ENCODE results near the gene OR10H3.
"Not testable (repeated sequence)": the region's sequence is repeated elsewhere in the genome, so short reads cannot be mapped to it uniquely, and the experiment has no call there.

Gene OR10H3

DNA sequence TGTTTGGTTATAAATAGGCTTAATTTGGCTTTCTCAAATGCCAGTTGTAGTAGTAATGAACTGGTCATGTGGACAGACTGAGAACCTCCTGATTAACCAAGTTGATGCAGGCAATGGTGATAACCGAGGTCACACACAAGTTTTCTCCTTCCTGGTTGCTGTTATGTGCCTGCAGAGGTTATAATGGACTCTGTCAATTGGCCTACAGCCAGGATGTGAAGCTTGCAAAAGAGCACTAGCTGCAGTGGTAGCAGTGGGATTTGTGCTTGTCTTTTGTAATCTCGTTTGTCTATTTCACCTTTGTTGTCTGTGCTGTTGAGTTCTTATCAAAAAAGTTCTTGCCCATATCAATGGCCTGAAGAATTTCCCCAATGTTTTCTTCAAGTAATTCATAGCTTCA, 20.6 kb downstream of the OR10H3 start:
- peaks cover 80% of the 10 kb centered on the region for H3K27me3 Mint-ChIP-seq
- H3K4me1 Mint-ChIP-seq (ENCODE audit: low read depth): no peaks in the 10 kb centered on the region
- H3K36me3 Mint-ChIP-seq (ENCODE audit: low read depth): no peaks in the 10 kb centered on the region
- H3K4me3 Mint-ChIP-seq: no peak overlapping the region
- H3K27ac Mint-ChIP-seq: no peak overlapping the region
- no peak for DNase-seq
- peaks cover 2% of the 10 kb centered on the region for H3K9me3 Mint-ChIP-seq

DNA sequence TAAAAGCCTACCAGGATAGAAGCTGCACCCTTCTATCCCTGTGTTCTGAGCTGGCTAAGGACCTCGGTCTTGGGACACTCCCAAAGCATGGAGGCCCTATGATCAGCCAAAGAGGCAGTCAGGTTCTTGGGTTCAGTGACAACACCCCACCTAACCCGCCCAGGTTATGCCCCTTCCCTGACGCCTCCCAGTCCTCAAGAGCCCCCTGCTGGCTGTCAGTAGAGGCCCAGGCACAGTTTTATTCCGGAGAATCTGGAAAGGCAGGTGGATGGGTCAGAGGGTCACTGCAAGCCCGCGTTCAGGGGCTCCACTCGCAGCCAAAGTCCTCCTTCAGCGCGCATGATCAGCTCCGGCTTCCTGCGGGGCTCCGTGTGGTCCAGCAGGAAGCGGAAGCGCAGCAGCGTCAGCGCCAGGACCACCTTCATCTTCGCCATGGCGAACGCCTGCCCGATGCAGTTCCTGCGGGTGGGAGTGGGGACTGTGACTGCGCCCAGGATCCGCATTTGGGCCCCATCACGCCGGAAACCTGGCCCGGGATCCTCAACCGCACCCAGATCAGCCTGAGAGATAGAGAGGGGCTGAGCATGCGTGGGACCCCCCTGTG, 22.3 kb downstream of the OR10H3 start:
- Mint-ChIP-seq H3K9me3 (peaks cover 2% of the 10 kb centered on the region), H3K4me1 (ENCODE audit: low read depth) (no peaks in the 10 kb centered on the region), H3K27ac (no peak overlapping the region), H3K36me3 (ENCODE audit: low read depth) (no peaks in the 10 kb centered on the region), H3K27me3 (peaks cover 71% of the 10 kb centered on the region), H3K4me3 (no peak overlapping the region)
- no peak for DNase-seq

DNA sequence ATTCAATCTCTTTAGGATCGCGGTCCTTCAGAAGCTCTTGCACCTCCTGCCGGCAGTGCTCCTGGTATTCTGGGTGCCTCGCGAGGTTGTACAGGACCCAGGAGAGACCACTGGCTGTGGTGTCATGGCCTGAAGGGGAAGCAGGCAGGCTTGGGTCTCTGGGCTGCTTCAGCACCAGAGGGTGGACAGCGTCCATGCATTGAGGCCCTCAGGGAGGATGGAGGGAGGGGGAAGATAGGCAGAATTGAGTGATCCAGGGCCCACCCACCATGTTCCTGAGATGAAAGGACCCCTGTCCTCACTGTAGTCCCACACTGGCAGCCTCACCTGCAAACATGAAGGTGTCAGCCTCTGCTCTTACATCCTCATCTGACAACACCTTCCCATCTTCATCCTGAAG, 31.8 kb downstream of the OR10H3 start:
- H3K27ac Mint-ChIP-seq: no peak overlapping the region
- H3K4me3 Mint-ChIP-seq: no peak overlapping the region
- no peaks in the 10 kb centered on the region for H3K4me1 Mint-ChIP-seq (ENCODE audit: low read depth)
- H3K27me3 Mint-ChIP-seq: peaks cover 46% of the 10 kb centered on the region
- no peak for DNase-seq
- H3K36me3 Mint-ChIP-seq (ENCODE audit: low read depth): no peaks in the 10 kb centered on the region
- no peaks in the 10 kb centered on the region for H3K9me3 Mint-ChIP-seq

DNA sequence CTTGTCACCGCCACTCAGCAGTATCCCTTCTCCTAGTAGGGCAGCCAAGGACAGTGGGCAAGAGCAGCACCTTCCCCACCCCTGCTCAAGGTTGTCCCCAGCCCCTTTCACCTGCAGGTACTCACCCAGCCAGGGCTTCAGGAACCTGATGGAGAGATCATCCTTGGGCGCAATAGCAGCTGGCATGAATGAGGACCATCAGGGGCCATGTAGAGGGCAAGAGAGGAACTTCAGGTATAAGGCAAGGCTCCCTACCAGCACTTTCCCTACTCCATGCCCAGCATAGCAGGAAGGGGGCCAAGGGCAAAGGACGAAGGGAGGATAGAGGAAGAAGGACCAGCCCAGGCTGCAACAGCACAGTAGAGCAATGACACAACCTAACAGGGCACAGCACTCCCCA, 36.4 kb downstream of the OR10H3 start:
- not testable (repeated sequence) for H3K27ac Mint-ChIP-seq; DNase-seq; H3K9me3 Mint-ChIP-seq; H3K4me1 Mint-ChIP-seq (ENCODE audit: low read depth); H3K4me3 Mint-ChIP-seq; H3K36me3 Mint-ChIP-seq (ENCODE audit: low read depth)
- H3K27me3 Mint-ChIP-seq: peaks cover 53% of the 10 kb centered on the region

DNA sequence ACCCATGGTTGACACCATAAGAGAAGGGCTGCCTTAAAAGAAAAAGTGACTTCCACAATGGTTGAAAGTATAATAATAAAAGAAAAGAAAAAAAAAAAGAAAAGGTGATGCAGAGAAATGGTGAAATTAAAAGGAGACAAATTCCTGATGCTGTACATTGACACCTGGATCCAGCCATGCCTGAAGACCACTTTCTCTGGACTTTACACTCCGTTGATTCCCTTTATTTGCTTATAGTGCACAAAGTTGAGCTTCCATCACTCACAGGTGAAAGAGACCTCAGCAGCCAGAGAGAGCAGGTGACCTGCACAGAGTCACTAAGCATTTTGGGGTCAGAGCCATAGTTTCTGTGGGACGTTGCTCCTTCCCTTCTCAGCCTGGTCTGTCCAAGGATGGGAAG, 37.5 kb downstream of the OR10H3 start:
- Mint-ChIP-seq H3K36me3 (ENCODE audit: low read depth) (no peaks in the 10 kb centered on the region), H3K9me3 (no peaks in the 10 kb centered on the region), H3K4me1 (ENCODE audit: low read depth) (no peaks in the 10 kb centered on the region), H3K27ac (no peak overlapping the region), H3K27me3 (peaks cover 44% of the 10 kb centered on the region), H3K4me3 (no peak overlapping the region)
- no peak for DNase-seq

DNA sequence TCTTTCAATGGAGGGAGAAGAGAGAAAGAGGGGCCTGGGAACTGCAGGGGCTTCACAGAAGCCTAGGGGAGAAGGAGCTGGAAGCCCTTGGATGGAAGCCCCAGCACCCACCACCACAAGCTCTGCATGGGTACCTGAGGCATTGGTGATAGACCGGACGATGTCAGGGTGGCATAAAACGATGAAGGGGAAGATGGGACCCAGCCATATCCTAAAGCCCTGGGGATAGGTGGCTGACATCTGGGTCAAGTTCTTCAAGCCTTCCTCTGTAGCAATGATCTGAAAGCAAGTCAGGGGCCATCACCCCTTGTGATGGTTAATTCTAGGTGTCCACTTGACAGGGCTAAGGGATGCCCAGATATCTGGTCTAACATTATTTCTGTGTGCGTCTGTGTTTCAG, 38.5 kb downstream of the OR10H3 start:
- Mint-ChIP-seq H3K27me3 (peaks cover 39% of the 10 kb centered on the region), H3K9me3 (no peaks in the 10 kb centered on the region)

DNA sequence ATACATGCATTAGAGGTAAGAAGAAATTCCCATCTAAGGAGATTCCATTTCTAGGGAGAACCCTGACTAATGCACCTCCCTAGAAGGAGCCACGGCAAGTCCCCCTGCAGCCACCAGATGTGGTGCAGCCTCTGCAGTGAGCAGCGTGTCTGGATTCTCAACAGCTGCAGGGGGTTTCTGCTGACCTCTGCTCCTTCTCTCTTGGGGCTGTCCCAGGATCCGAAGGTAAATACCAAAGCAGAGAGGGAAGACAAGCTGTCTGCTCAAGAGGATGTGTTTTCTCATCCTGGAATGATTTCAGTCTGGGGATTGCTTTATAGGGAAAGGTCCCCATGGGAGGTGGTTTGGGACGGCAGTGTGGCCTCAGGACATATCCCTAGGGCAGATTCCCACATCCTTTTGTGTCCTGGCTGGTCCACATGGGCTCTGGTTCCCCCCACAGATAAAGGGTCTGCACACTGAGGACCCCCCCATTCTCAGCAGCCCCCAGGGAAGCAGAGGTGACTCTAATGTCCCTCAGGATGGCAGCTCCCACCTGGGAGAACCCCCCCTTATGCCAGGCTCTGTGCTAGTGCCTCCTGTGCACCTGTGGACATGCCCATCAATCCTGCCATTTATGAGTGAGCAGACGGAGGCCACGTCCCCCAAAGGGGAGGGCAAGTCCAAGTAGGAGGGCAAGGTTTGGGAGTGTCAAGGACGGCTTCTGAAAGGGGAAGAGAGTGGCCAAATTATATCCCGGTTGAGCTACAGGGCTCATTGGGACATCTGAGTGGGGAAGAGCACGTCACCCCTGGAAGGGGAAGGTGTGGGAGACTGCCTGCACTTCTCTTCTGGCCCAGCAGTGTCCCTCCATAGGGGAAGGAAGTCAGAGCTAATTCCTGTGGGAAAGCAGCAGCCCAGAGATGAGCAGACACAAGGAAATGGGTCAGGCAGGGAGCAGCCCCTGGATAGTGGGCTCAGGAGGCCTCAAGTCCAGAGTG, 39.5 kb downstream of the OR10H3 start:
- H3K27me3 Mint-ChIP-seq: peaks cover 35% of the 10 kb centered on the region
- H3K9me3 Mint-ChIP-seq: no peaks in the 10 kb centered on the region
- H3K36me3 Mint-ChIP-seq (ENCODE audit: low read depth): no peaks in the 10 kb centered on the region
- no peak overlapping the region for H3K4me3 Mint-ChIP-seq
- no peak overlapping the region for H3K27ac Mint-ChIP-seq
- peaks cover 5% of the 10 kb centered on the region for H3K4me1 Mint-ChIP-seq (ENCODE audit: low read depth)
- DNase-seq: no peak

More for the DNA sequence above, 38.5 kb downstream of the OR10H3 start:
- H3K4me1 Mint-ChIP-seq (ENCODE audit: low read depth): peaks cover 5% of the 10 kb centered on the region
- no peak overlapping the region for H3K27ac Mint-ChIP-seq
- no peak for DNase-seq
- no peak overlapping the region for H3K4me3 Mint-ChIP-seq
- H3K36me3 Mint-ChIP-seq (ENCODE audit: low read depth): no peaks in the 10 kb centered on the region

DNA sequence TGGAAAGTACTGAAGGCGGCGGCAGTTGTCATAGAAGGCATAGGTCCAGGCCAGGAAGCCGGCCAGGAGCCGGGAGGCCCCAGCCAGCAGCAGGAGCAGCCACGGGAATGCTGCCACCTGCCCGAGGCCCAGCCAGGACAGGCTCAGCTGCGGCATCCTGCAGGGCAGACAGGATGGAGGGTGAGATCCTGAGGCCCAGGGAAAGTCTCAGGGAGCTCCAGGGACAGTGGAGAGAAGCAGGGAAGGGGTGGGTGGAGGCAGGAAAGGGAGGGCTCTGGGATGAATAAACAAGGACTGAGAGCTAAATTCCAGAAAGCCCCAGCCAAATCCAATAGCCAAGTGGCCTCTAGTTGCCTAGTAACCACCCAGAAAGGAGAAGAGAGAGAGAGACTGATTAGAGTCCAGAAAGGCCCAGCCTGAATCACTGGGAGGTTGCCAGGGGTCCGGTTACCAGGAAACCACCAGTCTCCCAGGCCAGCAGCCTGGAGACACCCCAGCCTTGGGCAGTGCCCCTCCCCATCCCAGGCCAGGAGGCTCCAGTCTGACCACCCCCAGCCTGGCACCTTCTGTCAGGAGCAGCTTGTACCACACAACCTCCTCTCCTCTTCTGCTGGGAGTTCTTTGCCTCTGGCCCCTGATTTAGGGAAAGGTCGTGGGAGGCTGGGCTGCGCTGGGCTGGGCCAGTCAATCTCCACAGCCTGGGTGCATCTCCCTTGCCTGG, 42.1 kb downstream of the OR10H3 start:
- H3K36me3 Mint-ChIP-seq (ENCODE audit: low read depth): no peaks in the 10 kb centered on the region
- no peak overlapping the region for H3K4me3 Mint-ChIP-seq
- no peak for DNase-seq
- no peaks in the 10 kb centered on the region for H3K9me3 Mint-ChIP-seq
- H3K27ac Mint-ChIP-seq: no peak overlapping the region
- H3K27me3 Mint-ChIP-seq: peaks cover 14% of the 10 kb centered on the region
- H3K4me1 Mint-ChIP-seq (ENCODE audit: low read depth): peaks cover 5% of the 10 kb centered on the region

DNA sequence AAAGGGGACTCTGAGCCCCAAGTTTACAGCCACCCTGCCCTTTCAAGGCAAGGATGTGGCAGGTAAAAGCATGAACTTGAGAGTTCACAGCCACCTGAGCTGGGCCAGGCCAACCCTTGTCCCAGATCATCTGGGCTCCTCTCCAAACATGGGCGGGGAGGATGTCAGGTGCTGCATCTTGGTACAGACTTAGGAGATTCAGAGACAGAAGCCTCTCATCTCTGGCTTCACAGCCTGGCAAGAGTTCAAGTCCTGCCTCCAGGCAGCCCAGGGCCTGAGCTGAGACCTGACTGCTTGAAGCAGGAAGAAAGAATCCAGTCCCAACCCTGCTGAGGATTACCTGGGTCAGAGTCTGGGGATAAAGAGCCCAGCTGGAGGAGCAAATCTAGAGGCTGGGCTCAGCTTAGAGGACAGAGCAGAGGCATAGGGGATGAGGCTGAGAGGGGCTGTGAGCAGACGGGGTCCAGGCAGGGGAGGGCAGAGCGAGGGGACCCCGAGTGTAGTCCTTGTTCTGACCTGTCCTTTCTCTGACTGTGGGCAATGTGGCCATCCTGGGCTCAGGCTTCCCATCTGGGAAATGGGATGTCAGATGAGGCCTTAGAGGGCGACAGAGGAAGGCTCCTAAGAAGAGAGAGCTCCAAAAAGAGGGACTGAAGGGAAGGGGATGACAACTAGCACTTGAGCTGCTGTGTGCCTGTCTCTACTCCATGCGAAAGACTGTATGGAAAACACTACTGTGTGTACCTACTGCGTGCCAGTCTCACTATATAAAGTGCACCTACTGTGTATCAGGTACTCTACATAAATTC, 43.0 kb downstream of the OR10H3 start:
- Mint-ChIP-seq H3K4me1 (ENCODE audit: low read depth) (peaks cover 5% of the 10 kb centered on the region), H3K4me3 (no peak overlapping the region), H3K9me3 (no peaks in the 10 kb centered on the region), H3K36me3 (ENCODE audit: low read depth) (no peaks in the 10 kb centered on the region), H3K27me3 (peaks cover 7% of the 10 kb centered on the region), H3K27ac (no peak overlapping the region)
- DNase-seq: no peak

DNA sequence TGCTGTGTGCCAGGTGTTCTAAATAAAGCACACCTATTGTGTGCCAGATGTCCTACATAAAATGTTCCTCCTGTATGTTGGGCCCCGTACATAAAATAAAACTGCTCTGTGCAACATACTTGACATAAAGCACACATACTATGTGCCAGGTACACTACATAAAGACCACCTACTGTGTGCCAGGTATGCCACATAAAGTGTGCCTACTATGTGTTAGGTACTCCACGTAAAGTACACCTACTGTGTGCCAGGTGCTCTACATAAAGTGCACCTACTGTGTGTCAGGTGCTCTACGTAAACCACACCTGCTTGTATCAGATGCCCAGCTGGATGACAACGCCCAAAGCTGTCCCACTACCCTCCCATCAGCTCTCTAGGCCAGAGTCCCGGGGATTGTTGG, 43.9 kb downstream of the OR10H3 start:
- Mint-ChIP-seq H3K27ac (no peak overlapping the region), H3K4me3 (no peak overlapping the region), H3K27me3 (peaks cover 2% of the 10 kb centered on the region), H3K4me1 (ENCODE audit: low read depth) (peaks cover 5% of the 10 kb centered on the region), H3K36me3 (ENCODE audit: low read depth) (no peaks in the 10 kb centered on the region), H3K9me3 (no peaks in the 10 kb centered on the region)
- no peak for DNase-seq

DNA sequence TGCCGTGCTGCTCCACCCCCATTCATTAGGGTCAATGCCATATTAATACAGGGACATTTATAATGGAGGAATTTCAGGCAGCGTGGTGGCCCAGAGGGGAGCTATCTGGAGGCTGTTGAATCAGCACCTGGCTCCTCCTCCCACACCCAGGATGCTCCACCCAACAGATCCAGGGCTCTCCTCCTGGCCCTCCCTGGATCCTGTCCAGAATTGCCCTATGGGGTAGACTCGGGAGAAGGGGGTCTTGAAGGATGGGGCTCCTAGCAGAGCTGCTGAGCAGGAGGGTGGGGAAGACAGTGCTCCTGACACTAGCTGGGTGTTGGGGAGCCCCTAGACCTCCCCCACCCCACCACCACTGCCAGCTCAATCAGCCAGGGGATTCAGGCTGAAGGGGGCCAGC, 44.4 kb downstream of the OR10H3 start:
- Mint-ChIP-seq H3K27ac (no peak overlapping the region), H3K4me3 (no peak overlapping the region), H3K36me3 (ENCODE audit: low read depth) (no peaks in the 10 kb centered on the region), H3K9me3 (no peaks in the 10 kb centered on the region), H3K4me1 (ENCODE audit: low read depth) (peaks cover 5% of the 10 kb centered on the region), H3K27me3 (peaks cover 2% of the 10 kb centered on the region)
- DNase-seq: no peak

DNA sequence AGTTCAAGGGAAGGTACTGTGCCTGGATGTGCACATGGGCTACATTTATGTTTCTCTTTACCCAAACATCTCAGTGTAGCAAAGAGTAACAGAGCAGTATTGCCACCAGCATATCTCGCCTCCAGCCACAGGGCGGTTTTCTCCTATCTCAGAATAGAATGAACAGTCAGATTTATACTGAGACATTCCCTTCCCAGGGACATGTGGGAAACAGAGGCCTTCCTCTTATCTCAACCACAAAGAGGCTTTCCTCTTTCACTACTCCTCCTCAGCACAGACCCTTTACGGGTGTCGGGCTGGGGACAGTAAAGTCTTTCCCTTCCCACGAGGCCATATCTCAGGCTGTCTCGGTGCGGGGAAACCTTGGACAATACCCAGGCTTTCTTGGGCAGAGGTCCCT, 45.1 kb downstream of the OR10H3 start:
- H3K36me3 Mint-ChIP-seq (ENCODE audit: low read depth); H3K4me3 Mint-ChIP-seq; H3K9me3 Mint-ChIP-seq; H3K27ac Mint-ChIP-seq; H3K4me1 Mint-ChIP-seq (ENCODE audit: low read depth); DNase-seq; H3K27me3 Mint-ChIP-seq: not testable (repeated sequence)

DNA sequence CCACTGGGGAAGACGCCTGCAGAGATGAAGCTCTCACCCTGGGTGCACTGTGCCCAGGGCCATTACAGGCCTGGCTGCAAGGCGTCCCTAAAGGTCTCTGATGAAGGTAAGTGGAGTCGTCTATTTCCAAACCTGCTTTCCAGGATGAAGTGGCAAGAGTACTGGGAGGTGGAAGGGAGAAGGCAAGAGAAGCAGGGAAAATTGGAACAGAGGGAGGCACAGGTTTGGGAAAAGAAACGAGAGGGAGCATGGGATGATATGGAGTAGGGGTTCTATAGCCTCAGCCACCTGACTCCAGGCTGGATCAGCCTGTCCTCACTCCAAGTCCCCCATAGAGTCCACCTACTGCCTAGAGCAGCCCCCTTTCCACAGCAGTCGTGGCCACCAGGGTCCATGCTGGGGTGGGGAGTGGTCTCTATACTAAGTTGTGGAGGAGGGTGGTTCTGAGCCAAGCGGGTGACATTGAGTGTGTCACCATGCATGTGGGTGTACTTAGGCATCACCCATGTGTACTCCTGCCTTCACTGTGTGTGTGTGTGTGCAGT, 49.9 kb downstream of the OR10H3 start, which contains the start of gene OR10H5:
Gene OR10H5, plus strand, starts transcription at position 51 of the 545 bp plus-strand sequence. CDS start 6,388 bp downstream, outside the sequence.
- H3K27me3 Mint-ChIP-seq: peaks cover 23% of the 10 kb centered on the region
- no peak within 1 kb of the TSS for H3K4me3 Mint-ChIP-seq
- no peaks in the 10 kb centered on the region for H3K9me3 Mint-ChIP-seq
- DNase-seq: no peak
- no peaks in the 10 kb centered on the region for H3K36me3 Mint-ChIP-seq (ENCODE audit: low read depth)
- no peak within 1 kb of the TSS for H3K27ac Mint-ChIP-seq
- H3K4me1 Mint-ChIP-seq (ENCODE audit: low read depth): no peaks in the 10 kb centered on the region
